SU-DHL-6 (cell line): ENCODE data around the gene FOXO4.

Experiments
- H2AFZ ChIP-seq: fragments of 200-600 bp; sonication (generic); 2 replicates; pipeline ENCODE4 v1.6.1; 2014; ENCODE audit warnings: low read depth, mild to moderate bottlenecking, moderate library complexity, mixed read lengths, antibody characterized with exemption, low read length; ENCODE audit not compliant: severe bottlenecking
- H3F3A ChIP-seq: fragments of 200-600 bp; shearing (Covaris generic); 2 replicates; pipeline ENCODE4 v1.6.0; 2016; ENCODE audit warnings: antibody characterized with exemption, mild to moderate bottlenecking; ENCODE audit not compliant: insufficient read depth
- H3K27ac ChIP-seq: fragments of 200-600 bp; sonication (generic); 2 replicates; pipeline ENCODE4 v1.5.1; 2016; ENCODE audit warnings: low read depth, mild to moderate bottlenecking, low read length, moderate library complexity, mixed read lengths
- H3K27me3 ChIP-seq: fragments of 200-600 bp; sonication (generic), shearing (Covaris generic); 2 replicates; pipeline ENCODE4 v1.6.0; 2014; ENCODE audit warnings: mild to moderate bottlenecking, low read length
- H3K36me3 ChIP-seq: fragments of 200-600 bp; sonication (generic); 2 replicates; pipeline ENCODE4 v1.6.1; 2014; ENCODE audit warnings: mild to moderate bottlenecking, low read length, mixed read lengths
- H3K4me2 ChIP-seq: fragments of 300-600, 200-600 bp; shearing (Covaris generic), sonication (generic); 2 replicates; pipeline ENCODE4 v1.6.0; 2014; ENCODE audit warnings: low read length, low read depth, mild to moderate bottlenecking; ENCODE audit not compliant: poor library complexity, severe bottlenecking
- H3K4me3 ChIP-seq: fragments of 200-600 bp; sonication (generic); 2 replicates; pipeline ENCODE4 v1.5.1; 2014; ENCODE audit warnings: antibody characterized with exemption, low read length, mild to moderate bottlenecking, mixed read lengths; ENCODE audit not compliant: insufficient read depth, poor library complexity, severe bottlenecking
- H3K79me2 ChIP-seq: fragments of 200-600 bp; sonication (generic); 2 replicates; pipeline ENCODE4 v1.6.1; 2014; ENCODE audit warnings: mild to moderate bottlenecking, low read length, moderate library complexity; ENCODE audit not compliant: insufficient read depth
- H3K9ac ChIP-seq: fragments of 200-600 bp; sonication (generic); 2 replicates; pipeline ENCODE4 v1.7.0; 2014; ENCODE audit warnings: mild to moderate bottlenecking, low read length
- H3K9me2 ChIP-seq: fragments of 200-600 bp; sonication (generic); replicated peaks from 2 replicates; pipeline ENCODE4 v1.6.1; 2014; ENCODE audit warnings: low read length; ENCODE audit not compliant: insufficient read depth
- H3K9me3 ChIP-seq: fragments of 200-600 bp; sonication (generic); 2 replicates; pipeline ENCODE4 v1.6.1; 2014; ENCODE audit warnings: low read length, mixed read lengths; ENCODE audit not compliant: insufficient read depth
- H4K20me1 ChIP-seq: fragments of 200-600 bp; sonication (generic); 2 replicates; pipeline ENCODE4 v1.6.1; 2014; ENCODE audit warnings: low read depth, mild to moderate bottlenecking, antibody characterized with exemption, low read length, moderate library complexity, mixed read lengths
- EZH2phosphoT487 ChIP-seq: fragments of 200-600 bp; sonication (generic), shearing (Covaris generic); conservative IDR thresholded peaks from 2 replicates; pipeline ENCODE4 v1.6.1; 2018; ENCODE audit warnings: mild to moderate bottlenecking, antibody characterized with exemption, low read length, moderate library complexity, mixed read lengths
- TF ChIP-seq, protein P1 (sequence below): fragments of 200-600 bp; sonication (generic); IDR thresholded peaks from one replicate; pipeline ENCODE4 v1.5.1; 2017; ENCODE audit warnings: antibody characterized with exemption, mild to moderate bottlenecking, low read length, moderate library complexity; ENCODE audit not compliant: insufficient read depth, poor library complexity, severe bottlenecking

The FOXO4 gene

GRCh38 chrX:71067712-71068043, 28.0 kb upstream of the FOXO4 start:
- peak overlapping the region; percentile 92 for H3K4me3 ChIP-seq
- TF ChIP-seq EZH2phosphoT487, result no peak
- TF ChIP-seq, protein P1, sequence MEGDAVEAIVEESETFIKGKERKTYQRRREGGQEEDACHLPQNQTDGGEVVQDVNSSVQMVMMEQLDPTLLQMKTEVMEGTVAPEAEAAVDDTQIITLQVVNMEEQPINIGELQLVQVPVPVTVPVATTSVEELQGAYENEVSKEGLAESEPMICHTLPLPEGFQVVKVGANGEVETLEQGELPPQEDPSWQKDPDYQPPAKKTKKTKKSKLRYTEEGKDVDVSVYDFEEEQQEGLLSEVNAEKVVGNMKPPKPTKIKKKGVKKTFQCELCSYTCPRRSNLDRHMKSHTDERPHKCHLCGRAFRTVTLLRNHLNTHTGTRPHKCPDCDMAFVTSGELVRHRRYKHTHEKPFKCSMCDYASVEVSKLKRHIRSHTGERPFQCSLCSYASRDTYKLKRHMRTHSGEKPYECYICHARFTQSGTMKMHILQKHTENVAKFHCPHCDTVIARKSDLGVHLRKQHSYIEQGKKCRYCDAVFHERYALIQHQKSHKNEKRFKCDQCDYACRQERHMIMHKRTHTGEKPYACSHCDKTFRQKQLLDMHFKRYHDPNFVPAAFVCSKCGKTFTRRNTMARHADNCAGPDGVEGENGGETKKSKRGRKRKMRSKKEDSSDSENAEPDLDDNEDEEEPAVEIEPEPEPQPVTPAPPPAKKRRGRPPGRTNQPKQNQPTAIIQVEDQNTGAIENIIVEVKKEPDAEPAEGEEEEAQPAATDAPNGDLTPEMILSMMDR, result no peak
- H3K36me3 ChIP-seq, result no peaks in the 10 kb centered on the region
- peaks cover 7% of the 10 kb centered on the region; the same call in 1 of the 2 replicates for H3F3A ChIP-seq
- no peaks in the 10 kb centered on the region for H3K9me2 ChIP-seq
- H3K4me2 ChIP-seq, result peak overlapping the region; percentile 78
- H3K27me3 ChIP-seq, result no peaks in the 10 kb centered on the region
- H3K9me3 ChIP-seq, result no peaks in the 10 kb centered on the region
- peak overlapping the region; percentile 74 for H3K27ac ChIP-seq
- peaks cover 30% of the 10 kb centered on the region for H3K79me2 ChIP-seq
- peak overlapping the region; percentile 91 for H3K9ac ChIP-seq
- H2AFZ ChIP-seq, result peak overlapping the region; percentile 45
- H4K20me1 ChIP-seq, result no peaks in the 10 kb centered on the region

GRCh38 chrX:71068044-71068918, 27.4 kb upstream of the FOXO4 start, which contains the start of gene SNX12:
Gene SNX12, minus strand, starts transcription at chrX:71068334. Its CDS starts 28 bp downstream, at chrX:71068306.
- TF ChIP-seq, protein P1, result no peak
- no peak for TF ChIP-seq EZH2phosphoT487
- peaks cover 7% of the 10 kb centered on the region; the same call in 1 of the 2 replicates for H3F3A ChIP-seq
- H3K27ac ChIP-seq, result peak within 1 kb of the TSS; percentile 74
- H3K4me2 ChIP-seq, result peak within 1 kb of the TSS; percentile 82
- no peaks in the 10 kb centered on the region for H3K9me2 ChIP-seq
- H4K20me1 ChIP-seq, result no peaks in the 10 kb centered on the region
- H2AFZ ChIP-seq, result peak within 1 kb of the TSS; percentile 95
- peak within 1 kb of the TSS; percentile 92 for H3K4me3 ChIP-seq
- no peaks in the 10 kb centered on the region for H3K36me3 ChIP-seq
- no peaks in the 10 kb centered on the region for H3K27me3 ChIP-seq
- peak within 1 kb of the TSS; percentile 91 for H3K9ac ChIP-seq
- no peaks in the 10 kb centered on the region for H3K9me3 ChIP-seq
- peaks cover 30% of the 10 kb centered on the region for H3K79me2 ChIP-seq

GRCh38 chrX:71070531-71070930, 25.1 kb upstream of the FOXO4 start:
- TF ChIP-seq, protein P1, result no peak
- no peak for TF ChIP-seq EZH2phosphoT487
- no peak overlapping the region for H3K4me2 ChIP-seq
- no peak overlapping the region for H3K4me3 ChIP-seq
- peaks cover 7% of the 10 kb centered on the region; the same call in 1 of the 2 replicates for H3F3A ChIP-seq
- no peaks in the 10 kb centered on the region for H4K20me1 ChIP-seq
- H3K9me3 ChIP-seq, result no peaks in the 10 kb centered on the region
- no peak overlapping the region for H3K9ac ChIP-seq
- H3K9me2 ChIP-seq, result no peaks in the 10 kb centered on the region
- H3K27me3 ChIP-seq, result no peaks in the 10 kb centered on the region
- H3K27ac ChIP-seq, result no peak overlapping the region
- H3K79me2 ChIP-seq, result peaks cover 21% of the 10 kb centered on the region
- H2AFZ ChIP-seq, result no peak overlapping the region
- H3K36me3 ChIP-seq, result no peaks in the 10 kb centered on the region
